ENCODE measurements around the gene OR11H6.

- no peak for TF ChIP-seq EP300 (IDR thresholded peaks at IDR 0.05; ENCODE audit: low read depth)
- TF ChIP-seq CTCF (IDR thresholded peaks at IDR 0.05): no peak
- TF ChIP-seq POLR2AphosphoS5 (IDR thresholded peaks at IDR 0.05): no peak
Observed at GRCh38 chr14:20198991-20199390, 24.5 kb upstream of the OR11H6 start.
